Measurements from ENCODE around the gene SCN1A. TPM values are rescaled to one million over a fixed set of nuclear protein-coding genes. Genes with fewer than 3 reads are reported as not detected.

SCN1A gene
- total RNA-seq, 1 donor from 2014 or later, result 26.9 TPM

GRCh38 chr2:166163775-166164174, 36.0 kb upstream of the SCN1A start:
- no peaks in the 10 kb centered on the region for H3K4me1 ChIP-seq
- no peaks in the 10 kb centered on the region for H3K27me3 ChIP-seq
- intact Hi-C loops (cut with DNase I), result no loop called here
- ATAC-seq (peak; percentile 95), DNase-seq (no peak)
- TF ChIP-seq CTCF (IDR thresholded peaks at IDR 0.05), result no peak
- no peaks in the 10 kb centered on the region for H3K36me3 ChIP-seq
- no peaks in the 10 kb centered on the region for H3K9me3 ChIP-seq
- H3K4me3 ChIP-seq, result no peak overlapping the region
- peak overlapping the region; percentile 30 for H3K27ac ChIP-seq

GRCh38 chr2:166158546-166158945, 30.7 kb upstream of the SCN1A start:
- no peaks in the 10 kb centered on the region for H3K36me3 ChIP-seq
- no peaks in the 10 kb centered on the region for H3K9me3 ChIP-seq
- intact Hi-C loops (cut with DNase I), result no loop called here
- H3K27me3 ChIP-seq, result no peaks in the 10 kb centered on the region
- no peak for DNase-seq
- no peaks in the 10 kb centered on the region for H3K4me1 ChIP-seq
- TF ChIP-seq CTCF (IDR thresholded peaks at IDR 0.05), result no peak
- no peak overlapping the region for H3K4me3 ChIP-seq
- H3K27ac ChIP-seq, result no peak overlapping the region
- ATAC-seq, result no peak

GRCh38 chr2:166157578-166157977, 29.8 kb upstream of the SCN1A start:
- Histone ChIP-seq H3K4me3 (no peak overlapping the region), H3K4me1 (no peaks in the 10 kb centered on the region), H3K27ac (no peak overlapping the region), H3K9me3 (no peaks in the 10 kb centered on the region), H3K36me3 (no peaks in the 10 kb centered on the region), H3K27me3 (no peaks in the 10 kb centered on the region)
- no peak for ATAC-seq
- intact Hi-C loops (cut with DNase I), result no loop called here
- no peak for TF ChIP-seq CTCF (IDR thresholded peaks at IDR 0.05)
- no peak for DNase-seq

- TF ChIP-seq CTCF (IDR thresholded peaks at IDR 0.05), result no peak
- intact Hi-C loops (cut with DNase I), result no loop called here
- Histone ChIP-seq H3K4me3 (no peak overlapping the region), H3K36me3 (no peaks in the 10 kb centered on the region), H3K27me3 (no peaks in the 10 kb centered on the region), H3K4me1 (no peaks in the 10 kb centered on the region), H3K9me3 (no peaks in the 10 kb centered on the region), H3K27ac (no peak overlapping the region)
- no peak for ATAC-seq
- DNase-seq, result no peak
Observed at GRCh38 chr2:166156985-166157490, 29.2 kb upstream of the SCN1A start.

- no peak overlapping the region for H3K4me3 ChIP-seq
- no peaks in the 10 kb centered on the region for H3K4me1 ChIP-seq
- no peaks in the 10 kb centered on the region for H3K36me3 ChIP-seq
- H3K27ac ChIP-seq, result no peak overlapping the region
- DNase-seq (no peak), ATAC-seq (no peak)
- intact Hi-C loops (cut with DNase I), result no loop called here
- H3K9me3 ChIP-seq, result no peaks in the 10 kb centered on the region
- TF ChIP-seq CTCF (IDR thresholded peaks at IDR 0.05), result no peak
- H3K27me3 ChIP-seq, result no peaks in the 10 kb centered on the region
Observed at GRCh38 chr2:166155589-166155988, 27.8 kb upstream of the SCN1A start.

Data from upper lobe of right lung (tissue), 1 donor.